ENCODE results near the gene FXYD2. TPM values are rescaled to one million over a fixed set of nuclear protein-coding genes. Genes with fewer than 3 reads are reported as not detected.

FXYD2 gene
- total RNA-seq, 2 donors from 2014 or later, result 0.98 to 1.5 TPM

DNA sequence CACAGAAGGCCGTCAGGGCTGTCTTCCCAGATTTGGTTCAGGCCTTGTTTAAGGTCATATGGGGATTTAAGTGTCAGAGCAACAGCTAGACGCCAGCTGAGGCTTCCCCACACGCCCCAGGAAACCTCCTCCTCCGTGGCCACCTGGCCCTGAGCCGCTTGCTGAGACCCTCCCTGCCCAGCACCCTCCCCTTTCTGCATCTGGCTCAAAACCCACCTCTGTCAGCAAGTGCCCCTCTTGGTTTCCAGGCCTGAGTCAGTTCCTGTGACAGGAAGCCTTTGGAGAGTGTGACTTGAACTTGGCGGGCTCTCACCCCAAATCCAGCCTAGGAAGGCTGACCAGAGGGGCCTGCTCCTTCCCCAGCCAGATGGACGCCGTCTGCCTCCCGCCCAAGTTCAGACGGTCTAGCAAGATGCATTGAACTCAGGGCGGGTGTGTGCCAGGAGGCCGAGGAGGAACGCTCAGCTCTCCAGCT lies 561 bp downstream of the FXYD2 start:
- Histone ChIP-seq H3K9me3 (no peaks in the 10 kb centered on the region), H3K4me3 (no peak overlapping the region), H3K4me1 (peaks cover 5% of the 10 kb centered on the region), H3K9ac (ENCODE audit: low read depth in 2 of 2, low read length in 2 of 2) (peak overlapping the region; percentile 46 to 62), H3K27ac (peak overlapping the region; percentile 34), H3K36me3 (no peaks in the 10 kb centered on the region), H3K27me3 (no peaks in the 10 kb centered on the region)
- peak; percentile 49 for DNase-seq
- intact Hi-C loops (cut with DNase I), result loop anchor here (5.0 kb wide), 2 partner anchors 123 to 228 kb away; no protein-coding TSS in a partner anchor
- TF ChIP-seq, protein P1, sequence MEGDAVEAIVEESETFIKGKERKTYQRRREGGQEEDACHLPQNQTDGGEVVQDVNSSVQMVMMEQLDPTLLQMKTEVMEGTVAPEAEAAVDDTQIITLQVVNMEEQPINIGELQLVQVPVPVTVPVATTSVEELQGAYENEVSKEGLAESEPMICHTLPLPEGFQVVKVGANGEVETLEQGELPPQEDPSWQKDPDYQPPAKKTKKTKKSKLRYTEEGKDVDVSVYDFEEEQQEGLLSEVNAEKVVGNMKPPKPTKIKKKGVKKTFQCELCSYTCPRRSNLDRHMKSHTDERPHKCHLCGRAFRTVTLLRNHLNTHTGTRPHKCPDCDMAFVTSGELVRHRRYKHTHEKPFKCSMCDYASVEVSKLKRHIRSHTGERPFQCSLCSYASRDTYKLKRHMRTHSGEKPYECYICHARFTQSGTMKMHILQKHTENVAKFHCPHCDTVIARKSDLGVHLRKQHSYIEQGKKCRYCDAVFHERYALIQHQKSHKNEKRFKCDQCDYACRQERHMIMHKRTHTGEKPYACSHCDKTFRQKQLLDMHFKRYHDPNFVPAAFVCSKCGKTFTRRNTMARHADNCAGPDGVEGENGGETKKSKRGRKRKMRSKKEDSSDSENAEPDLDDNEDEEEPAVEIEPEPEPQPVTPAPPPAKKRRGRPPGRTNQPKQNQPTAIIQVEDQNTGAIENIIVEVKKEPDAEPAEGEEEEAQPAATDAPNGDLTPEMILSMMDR (IDR thresholded peaks at IDR 0.05), result no peak

DNA sequence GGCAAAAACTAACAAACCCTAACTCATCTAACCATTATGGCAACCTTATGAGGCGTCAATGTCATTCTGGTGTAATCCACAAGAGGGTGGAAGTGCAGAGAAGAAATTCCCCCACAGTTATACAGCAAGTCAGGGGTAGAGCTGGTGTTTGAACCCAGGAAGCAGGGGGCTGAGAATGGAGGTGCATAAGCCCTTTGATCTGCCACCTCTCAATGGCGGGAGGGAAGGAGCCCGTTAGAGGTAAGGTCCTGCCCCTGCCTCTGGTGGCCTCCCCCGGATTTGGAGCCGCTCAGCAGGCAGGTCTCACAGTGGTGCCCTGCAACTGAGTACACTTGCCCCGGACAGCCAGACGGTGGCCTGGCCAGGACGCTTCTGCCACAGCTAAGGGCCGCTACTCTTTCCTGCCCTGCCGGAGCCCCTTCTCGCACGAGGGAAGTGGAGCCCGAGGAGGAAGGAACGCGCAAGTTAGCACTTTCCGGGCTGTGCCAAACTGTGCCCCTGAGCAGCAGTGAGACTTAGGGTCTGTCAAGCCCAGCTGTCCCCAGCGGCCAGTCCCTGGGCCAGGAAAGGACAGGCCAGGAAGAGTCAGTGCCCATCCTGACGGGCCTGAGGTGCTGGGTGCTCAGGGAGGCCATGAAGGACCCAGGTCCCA lies 1.1 kb downstream of the FXYD2 start:
- Histone ChIP-seq H3K36me3 (no peaks in the 10 kb centered on the region), H3K4me3 (no peak overlapping the region), H3K27me3 (no peaks in the 10 kb centered on the region), H3K9me3 (no peaks in the 10 kb centered on the region), H3K4me1 (peaks cover 5% of the 10 kb centered on the region), H3K9ac (ENCODE audit: low read depth in 2 of 2, low read length in 2 of 2) (peak overlapping the region; percentile 46 to 62), H3K27ac (peak overlapping the region; percentile 34)
- TF ChIP-seq, protein P1 (IDR thresholded peaks at IDR 0.05), result no peak
- no peak for DNase-seq
- intact Hi-C loops (cut with DNase I), result loop anchor here (5.0 kb wide), 2 partner anchors 124 to 229 kb away; no protein-coding TSS in a partner anchor

DNA sequence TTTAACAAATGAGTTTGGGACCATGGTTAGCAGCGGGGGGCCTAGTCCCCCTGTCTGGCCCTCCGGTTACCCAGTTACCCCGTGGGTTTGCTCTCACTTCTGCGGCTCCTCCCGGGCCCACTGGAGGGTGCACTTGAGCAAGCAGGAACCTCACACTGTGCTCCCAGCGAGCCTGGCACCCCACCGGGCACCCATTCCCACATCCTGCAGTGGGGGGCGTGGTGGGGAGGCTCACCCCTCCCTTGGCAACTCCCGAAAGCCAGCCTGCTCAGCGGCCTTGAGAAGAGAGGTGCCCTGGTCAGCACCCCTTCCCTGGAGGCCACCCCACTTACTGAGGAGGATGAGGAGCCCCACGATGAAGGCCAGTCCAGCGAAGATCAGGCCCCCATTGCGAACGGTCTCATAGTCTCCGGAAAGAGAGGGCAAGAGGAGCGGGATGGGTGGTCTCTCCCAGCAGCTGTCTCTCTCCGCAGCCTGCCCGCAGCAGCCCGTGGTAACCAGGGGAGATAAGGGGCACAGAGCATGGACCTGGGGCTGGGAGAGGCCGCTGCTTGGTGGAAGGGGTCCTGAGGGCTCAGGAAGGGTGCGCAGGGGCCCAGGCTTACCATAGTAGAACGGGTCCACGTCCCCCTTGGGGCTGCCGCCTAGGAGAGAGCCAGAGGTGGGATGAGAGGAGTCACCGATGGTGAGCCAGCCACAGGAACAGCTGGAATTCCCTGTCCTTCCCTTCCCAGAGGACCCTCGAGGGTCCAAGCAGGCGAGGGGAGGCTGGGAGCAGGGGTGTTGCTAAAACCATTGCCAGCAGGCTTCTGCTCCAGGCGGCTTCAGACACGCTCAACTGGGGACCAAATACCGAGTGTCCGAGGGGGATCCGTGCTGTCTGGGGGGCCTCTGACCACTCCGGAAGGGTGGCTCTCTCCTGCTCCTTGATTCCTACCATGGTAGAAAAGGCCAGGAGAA lies 2.2 kb downstream of the FXYD2 start:
- no peak overlapping the region for H3K4me3 ChIP-seq
- TF ChIP-seq, protein P1 (IDR thresholded peaks at IDR 0.05), result peak; percentile 35
- no peaks in the 10 kb centered on the region for H3K9me3 ChIP-seq
- intact Hi-C loops (cut with DNase I), result loop anchor here (5.0 kb wide), 2 partner anchors 125 to 230 kb away; no protein-coding TSS in a partner anchor
- H3K36me3 ChIP-seq, result no peaks in the 10 kb centered on the region
- no peak overlapping the region for H3K27ac ChIP-seq
- no peaks in the 10 kb centered on the region for H3K27me3 ChIP-seq
- no peak for DNase-seq
- H3K4me1 ChIP-seq, result peaks cover 5% of the 10 kb centered on the region
- H3K9ac ChIP-seq (ENCODE audit: low read depth in 2 of 2, low read length in 2 of 2), result no peak overlapping the region

DNA sequence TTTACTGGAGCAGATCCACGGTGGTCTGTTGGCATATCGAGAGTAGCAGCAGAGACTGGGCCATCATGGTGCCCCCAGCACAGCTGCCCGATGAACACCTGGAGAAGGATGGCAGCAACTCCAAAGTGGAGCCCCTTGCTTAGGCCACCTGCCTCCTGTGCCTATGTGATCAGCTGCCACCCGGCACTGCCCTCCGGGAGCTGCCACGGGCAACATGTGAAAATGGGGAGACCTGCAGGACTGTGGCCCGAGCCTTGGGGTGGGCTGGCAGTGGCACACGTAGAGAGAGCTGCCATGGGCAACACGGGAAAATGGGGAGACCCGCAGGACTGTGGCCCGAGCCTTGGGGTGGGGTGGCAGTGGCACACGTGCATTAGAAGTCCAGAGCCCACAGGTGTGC lies 3.1 kb downstream of the FXYD2 start:
- Histone ChIP-seq H3K9ac (ENCODE audit: low read depth in 2 of 2, low read length in 2 of 2) (no peak overlapping the region), H3K27ac (no peak overlapping the region), H3K36me3 (no peaks in the 10 kb centered on the region), H3K27me3 (no peaks in the 10 kb centered on the region), H3K9me3 (no peaks in the 10 kb centered on the region), H3K4me3 (no peak overlapping the region), H3K4me1 (peaks cover 5% of the 10 kb centered on the region)
- intact Hi-C loops (cut with DNase I), result loop anchor here (5.0 kb wide), 2 partner anchors 126 to 231 kb away; no protein-coding TSS in a partner anchor
- no peak for DNase-seq
- TF ChIP-seq, protein P1 (IDR thresholded peaks at IDR 0.05), result no peak

DNA sequence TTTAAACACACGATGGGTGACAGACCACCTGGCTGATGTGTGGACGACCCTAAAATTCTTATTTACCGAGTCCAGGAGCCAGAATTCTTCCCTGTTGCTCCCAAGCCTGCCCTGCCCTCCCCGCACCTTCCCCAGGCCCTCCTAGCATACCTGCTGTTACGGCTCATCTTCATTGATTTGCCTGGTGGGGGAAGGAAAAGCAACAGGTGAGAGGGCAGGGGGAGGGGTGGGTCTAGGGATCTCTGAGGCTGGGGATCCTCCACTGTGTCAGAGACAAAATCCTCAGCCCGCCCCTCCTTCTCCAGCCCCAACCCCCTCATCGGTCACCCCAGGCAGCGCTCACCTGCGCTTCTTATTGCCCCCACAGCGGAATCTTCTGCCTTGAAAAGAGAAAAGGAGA lies 4.0 kb downstream of the FXYD2 start:
- Histone ChIP-seq H3K9ac (ENCODE audit: low read depth in 2 of 2, low read length in 2 of 2) (no peak overlapping the region), H3K9me3 (no peaks in the 10 kb centered on the region), H3K4me1 (peaks cover 11% of the 10 kb centered on the region), H3K27ac (no peak overlapping the region), H3K36me3 (no peaks in the 10 kb centered on the region), H3K4me3 (no peak overlapping the region), H3K27me3 (no peaks in the 10 kb centered on the region)
- intact Hi-C loops (cut with DNase I), result loop anchor here (5.0 kb wide), 2 partner anchors 127 to 232 kb away; no protein-coding TSS in a partner anchor
- DNase-seq, result no peak
- TF ChIP-seq, protein P1 (IDR thresholded peaks at IDR 0.05), result no peak

Measured in colonic mucosa (tissue), 4 donors.